HG02623 (cell line): ENCODE results near the gene KRT81.
"Not testable (repeated sequence)": the region's sequence is repeated elsewhere in the genome, so short reads cannot be mapped to it uniquely, and the experiment has no call there.

Experiments
- ATAC-seq: cut with Tn5 transposase; IDR thresholded peaks from one replicate; pipeline ENCODE4 v1.9.1; 2021; ENCODE audit warnings: moderate library complexity; ENCODE audit not compliant: unreplicated experiment

KRT81 gene

GRCh38 chr12:52278575-52279421 lies 12.5 kb downstream of the KRT81 start:
- peak; percentile 78 for ATAC-seq

DNA sequence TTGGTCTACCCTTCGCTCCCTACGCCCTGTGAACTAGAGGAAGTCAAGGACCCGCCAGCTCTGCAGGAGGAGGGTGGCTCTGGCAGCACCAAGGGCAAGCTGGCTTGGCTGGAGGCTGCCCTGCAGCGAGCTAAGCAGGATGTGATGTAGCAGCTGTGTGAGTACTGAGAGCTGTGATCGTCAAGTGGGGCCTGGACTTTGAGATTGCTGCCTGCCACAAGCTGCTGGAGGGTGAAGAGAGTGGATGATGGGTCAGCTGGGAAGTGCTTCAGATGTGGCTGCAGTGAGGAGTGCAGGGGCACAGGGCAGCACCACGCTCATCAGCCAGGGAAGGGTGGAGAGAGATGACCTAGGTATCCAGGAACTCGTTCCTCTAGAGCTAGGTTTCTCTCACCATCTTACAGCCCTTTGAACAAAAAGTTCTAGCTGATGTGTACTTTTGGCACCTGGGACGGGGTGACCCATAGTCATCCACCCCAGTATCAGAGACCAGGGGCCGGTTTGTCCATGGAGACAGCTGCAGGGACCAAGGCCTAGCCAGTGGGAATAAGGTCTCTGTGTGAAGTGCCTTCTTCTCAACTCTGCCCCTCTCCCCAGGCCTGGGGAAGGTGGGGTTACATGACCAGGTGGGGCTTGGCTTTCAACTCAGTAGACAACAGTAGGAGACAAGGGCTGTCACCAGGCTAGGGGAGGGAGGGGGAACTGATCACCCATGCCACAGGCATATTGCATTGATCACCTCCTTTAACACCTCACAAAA lies 13.7 kb downstream of the KRT81 start:
- no peak for ATAC-seq

DNA sequence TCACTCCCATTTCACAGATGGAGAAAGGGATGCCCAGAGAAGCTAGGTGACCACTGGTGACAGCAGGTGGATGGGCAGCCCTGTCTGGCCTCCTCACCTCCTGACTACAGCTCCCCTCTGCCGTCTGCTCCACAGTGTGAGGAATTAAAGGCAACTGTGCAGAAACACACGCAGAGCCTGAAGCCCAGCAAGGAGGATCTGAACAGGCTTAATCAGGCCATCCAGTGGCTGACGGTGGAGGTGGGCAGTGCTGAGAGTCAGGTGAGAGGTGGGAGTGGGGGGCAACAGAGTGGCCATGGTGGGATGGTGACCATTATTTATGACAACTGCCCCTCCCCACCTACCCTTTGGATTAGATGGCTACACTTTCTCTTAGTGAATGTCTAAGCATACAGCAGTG lies 15.6 kb downstream of the KRT81 start:
- ATAC-seq: no peak

GRCh38 chr12:52274521-52275120 lies 16.7 kb downstream of the KRT81 start, which contains the start of gene KRT86:
Gene KRT86 (plus strand): TSS chr12:52274645. CDS start chr12:52301917, 27,272 bp downstream.
- ATAC-seq: no peak

DNA sequence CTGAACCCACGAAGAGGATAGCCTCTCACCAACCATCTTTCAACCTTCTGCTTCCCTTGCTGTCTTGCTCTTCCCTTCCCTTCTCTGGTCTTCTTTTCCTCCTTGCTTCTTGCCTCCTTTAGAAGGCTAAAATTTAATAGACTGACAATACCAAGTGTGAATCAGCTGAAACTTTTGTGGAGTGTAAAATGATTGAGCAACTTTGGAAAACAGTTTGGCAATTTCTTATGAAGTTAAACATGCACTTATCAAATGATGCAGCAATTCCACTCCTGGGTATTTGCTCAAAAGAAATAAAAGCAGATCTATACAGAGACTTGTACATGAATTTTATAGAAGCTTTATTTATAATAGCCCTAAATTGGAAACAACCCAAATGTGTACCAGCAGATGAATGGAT lies 20.2 kb downstream of the KRT81 start:
- ATAC-seq: no peak

DNA sequence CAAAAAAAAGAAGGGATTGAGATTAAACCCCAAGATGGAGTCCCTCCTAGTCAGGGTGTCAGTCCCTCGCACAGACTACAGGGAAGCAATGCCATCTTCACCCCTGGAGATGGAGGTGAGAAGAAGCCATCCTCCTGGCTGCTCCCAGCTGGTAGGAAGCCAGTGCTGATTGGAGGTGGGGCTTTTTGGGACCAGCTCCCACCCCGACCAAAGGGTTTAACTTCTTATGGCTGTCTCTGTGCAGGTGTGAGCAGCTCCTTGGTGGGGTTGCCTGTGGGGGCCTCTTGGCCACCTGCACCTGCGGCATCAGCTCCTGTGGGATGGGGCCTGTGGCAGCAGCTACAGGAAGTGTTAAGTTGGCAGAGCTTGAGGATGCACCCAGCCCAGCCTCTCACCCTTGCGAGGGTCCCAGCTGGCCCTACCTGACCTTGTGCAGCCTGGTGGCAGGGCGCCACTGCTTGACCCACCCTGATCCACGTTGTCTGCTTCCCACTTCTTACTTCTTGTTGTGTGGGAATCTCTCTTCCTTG lies 20.7 kb downstream of the KRT81 start:
- no peak for ATAC-seq

DNA sequence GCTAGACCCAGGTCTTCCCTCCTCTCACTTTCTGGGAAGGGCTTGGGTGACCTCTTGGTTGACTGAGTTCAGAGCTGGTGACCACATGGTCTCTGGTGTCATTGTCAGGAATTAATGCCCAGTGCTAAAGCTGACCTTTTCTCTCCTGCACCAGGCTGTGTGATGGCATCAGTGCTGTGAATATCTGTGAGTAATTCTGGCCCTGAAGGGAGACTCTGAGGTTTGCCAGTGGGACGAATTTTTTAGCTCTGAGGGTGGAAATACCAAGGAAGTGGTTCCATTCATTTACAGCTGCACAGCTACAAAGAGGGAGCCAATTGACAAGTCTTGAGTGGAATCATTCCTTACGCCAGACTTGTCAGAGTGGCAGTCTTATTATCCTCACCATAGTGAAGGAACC lies 23.1 kb downstream of the KRT81 start:
- no peak for ATAC-seq

- ATAC-seq: no peak
Observed at GRCh38 chr12:52267699-52268098, 23.6 kb downstream of the KRT81 start.

DNA sequence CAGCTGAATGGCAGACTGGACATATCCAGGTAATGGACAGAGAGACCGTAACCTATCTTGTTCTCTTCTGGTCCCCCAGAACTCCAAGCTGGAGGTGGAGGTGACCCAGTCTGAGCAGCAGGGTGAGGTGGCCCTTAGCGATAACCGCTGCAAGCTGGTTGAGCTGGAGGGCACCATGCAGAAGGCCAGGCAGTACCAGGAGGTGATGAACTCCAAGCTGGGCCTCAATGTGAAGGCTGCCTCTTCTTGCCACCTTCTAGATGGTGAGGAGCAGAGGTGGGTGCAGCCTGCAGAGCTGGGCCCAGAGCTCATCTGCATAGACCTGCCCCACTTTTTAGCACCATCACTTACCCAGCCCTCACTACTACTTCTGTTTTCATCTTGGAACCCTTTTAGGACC lies 24.1 kb downstream of the KRT81 start:
- no peak for ATAC-seq

- no peak for ATAC-seq
Observed at GRCh38 chr12:52266514-52266913, 24.8 kb downstream of the KRT81 start.

- no peak for ATAC-seq
Observed at GRCh38 chr12:52264435-52264825, 26.9 kb downstream of the KRT81 start.

DNA sequence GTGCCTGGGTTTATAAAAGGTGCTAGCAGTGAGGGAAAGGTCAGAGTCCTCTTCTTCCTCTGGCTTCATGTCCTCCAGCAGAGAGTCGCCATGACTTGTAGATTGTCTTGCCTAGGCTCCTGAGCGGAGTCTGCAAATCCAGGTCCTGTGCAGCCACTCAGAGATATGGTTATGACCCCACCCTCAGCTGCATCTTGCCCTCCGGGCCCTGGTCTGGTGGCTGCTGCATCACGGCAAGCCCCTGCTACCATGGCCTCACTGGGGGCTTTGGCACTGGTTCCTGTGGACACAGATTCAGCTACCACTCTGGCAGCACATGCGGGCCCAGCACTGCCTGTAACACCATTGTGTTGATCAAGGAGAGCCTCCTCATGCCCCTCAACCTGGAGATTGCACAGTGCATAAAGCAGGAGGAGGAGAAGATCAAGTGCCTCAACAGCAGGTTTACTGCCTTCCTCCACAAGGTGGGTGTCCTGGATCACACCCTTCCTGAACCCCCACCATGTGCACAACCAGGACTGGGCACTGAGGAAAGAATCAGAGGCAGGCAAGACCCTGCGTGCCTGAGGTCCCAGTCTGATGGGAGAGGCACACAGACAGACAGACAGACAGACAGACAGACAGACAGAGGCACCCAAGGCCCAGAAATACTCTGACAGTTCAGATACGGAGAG lies 27.4 kb downstream of the KRT81 start:
- no peak for ATAC-seq

DNA sequence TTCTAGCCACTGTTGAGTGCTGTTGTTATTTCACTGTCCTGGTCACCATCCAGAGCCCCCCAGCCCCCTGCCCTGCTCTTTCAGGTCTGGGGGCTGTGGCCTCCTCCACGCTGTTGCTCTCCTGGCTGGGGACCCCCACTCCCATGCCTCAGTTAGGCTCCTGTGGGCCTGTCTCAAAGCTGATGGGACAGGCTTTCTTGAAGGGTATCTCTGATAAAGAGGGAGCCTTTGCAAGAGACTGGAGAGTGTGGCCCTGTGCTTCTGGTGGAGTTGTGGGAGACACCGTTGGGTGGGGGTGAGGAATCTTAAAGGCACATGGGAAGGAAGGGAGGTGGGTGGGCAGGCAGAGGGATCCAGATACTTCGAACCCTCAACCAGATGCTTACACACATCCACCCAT lies 29.0 kb downstream of the KRT81 start:
- ATAC-seq: no peak

- no peak for ATAC-seq
Observed at GRCh38 chr12:52261208-52261484, 30.2 kb downstream of the KRT81 start.

- ATAC-seq: no peak
Observed at GRCh38 chr12:52260361-52261207, 30.8 kb downstream of the KRT81 start.

DNA sequence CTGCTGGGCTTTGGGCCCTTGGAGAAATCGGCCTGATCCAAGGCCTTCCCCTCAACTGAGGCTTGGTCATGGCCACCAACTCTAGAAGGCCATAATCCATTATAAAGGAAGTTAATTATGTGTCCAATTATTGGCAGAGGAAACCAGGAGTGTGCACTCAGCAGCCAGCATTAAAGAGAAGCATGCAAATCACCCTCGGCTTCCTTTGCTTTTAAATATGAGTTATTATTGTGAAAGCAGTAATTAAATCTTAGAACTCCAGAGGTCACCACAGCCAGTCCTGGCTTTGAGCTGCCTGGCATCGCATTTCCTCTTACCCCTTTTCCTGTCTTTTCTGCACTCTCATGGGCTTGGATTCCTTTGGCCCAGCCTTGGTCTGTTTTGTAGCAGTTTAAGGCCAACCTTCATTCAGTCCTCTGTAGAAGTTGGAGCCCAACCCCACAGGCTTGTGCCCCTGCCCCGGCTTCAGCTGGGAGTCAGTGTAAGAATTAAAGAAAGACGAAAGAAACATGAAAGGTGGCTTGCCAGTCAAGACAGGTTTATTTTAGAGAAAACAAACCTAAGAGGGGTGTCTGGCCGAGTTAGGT lies 31.6 kb downstream of the KRT81 start:
- no peak for ATAC-seq

DNA sequence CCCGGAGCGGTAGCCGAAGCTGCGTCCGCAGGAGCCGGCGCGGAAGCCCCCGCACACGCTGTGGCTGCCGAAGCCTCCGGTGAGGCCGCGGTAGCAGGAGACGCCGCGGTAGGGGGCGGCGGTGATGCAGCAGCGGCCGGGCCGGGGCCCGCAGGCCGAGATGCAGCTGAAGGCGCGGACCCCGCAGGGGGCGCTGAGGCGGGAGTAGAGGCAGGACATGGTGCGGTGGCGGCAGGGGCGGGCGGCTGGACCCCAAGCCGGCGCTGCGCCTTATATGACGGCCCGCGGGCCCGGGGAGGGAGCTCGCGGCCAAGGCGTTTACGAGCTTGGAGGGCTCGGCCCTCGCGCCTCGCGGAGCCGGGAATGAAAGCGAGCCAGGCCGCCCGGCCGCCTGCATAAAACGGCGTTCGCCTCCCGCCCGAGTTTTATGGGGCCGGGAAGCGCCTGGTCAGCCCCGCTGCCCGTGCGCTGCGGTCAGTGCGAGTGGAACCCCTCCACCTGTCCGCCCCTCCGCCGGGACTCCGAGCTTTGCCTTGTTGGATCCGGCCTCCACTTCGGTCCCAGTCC lies 32.9 kb downstream of the KRT81 start:
- no peak for ATAC-seq

GRCh38 chr12:52257922-52258321 lies 33.4 kb downstream of the KRT81 start:
- ATAC-seq: not testable (repeated sequence)

DNA sequence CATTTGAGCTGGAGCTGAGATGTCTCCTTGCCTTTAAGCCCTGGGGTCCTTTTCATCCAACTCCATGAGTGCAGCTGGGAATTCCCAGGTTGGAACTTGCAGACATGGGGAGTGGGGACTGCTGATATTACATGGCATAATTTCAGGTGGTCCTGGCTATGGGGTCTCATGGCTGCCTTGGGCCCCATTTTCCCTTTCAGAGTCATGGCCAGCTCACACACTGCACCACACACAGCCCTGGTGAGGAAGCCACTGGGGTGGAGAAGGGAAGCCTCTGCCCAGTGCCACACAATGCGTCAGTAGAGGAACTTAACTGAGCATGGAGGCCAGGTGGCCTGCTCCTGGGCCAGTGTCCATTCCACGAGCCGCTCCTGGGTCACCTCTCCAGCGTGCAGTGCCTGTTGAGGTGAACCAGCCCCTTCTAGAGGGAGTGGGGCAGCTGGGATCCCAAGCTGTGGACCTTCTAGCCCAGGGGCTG lies 34.2 kb downstream of the KRT81 start:
- no peak for ATAC-seq

DNA sequence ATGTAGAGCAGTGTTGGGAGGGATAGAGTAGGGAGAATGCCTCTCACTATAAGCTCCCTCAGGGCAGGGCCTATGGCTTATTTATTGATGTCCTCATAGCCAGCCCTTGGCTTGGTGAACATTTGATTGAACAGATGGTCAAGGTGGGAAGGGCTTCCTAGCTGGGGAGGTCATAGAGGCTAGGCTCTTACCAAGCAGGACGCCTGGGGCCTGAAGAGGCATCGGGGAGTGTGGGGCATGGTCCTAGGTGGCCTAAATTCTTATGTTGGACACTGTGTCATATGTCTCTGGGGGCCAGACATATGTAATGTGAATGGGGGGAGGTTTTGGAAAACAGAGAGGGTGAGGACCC lies 34.8 kb downstream of the KRT81 start:
- no peak for ATAC-seq
